Fibroblast of lung (primary cell): ENCODE results near the gene S100P.

Experiments
- EZH2 ChIP-seq: IDR thresholded peaks from 2 replicates; pipeline ENCODE4 v1.5.1; 2012; ENCODE audit warnings: low read length, control low read depth, mild to moderate bottlenecking; ENCODE audit errors: missing control alignments
- TF ChIP-seq, protein P1 (sequence below), 2 donors: IDR thresholded peaks in 1 of 2; conservative IDR thresholded peaks in 1 of 2; 1 replicate in 1 of 2; 2 replicates in 1 of 2; pipeline ENCODE4 v1.5.1; 2011 to 2012; ENCODE audit warnings: low read length in 2 of 2, control low read depth in 1 of 2, inconsistent platforms in 1 of 2, low read depth in 1 of 2, mild to moderate bottlenecking in 1 of 2

GRCh38 chr4:6740347-6740746 lies 46.7 kb downstream of the S100P start:
- TF ChIP-seq, protein P1, sequence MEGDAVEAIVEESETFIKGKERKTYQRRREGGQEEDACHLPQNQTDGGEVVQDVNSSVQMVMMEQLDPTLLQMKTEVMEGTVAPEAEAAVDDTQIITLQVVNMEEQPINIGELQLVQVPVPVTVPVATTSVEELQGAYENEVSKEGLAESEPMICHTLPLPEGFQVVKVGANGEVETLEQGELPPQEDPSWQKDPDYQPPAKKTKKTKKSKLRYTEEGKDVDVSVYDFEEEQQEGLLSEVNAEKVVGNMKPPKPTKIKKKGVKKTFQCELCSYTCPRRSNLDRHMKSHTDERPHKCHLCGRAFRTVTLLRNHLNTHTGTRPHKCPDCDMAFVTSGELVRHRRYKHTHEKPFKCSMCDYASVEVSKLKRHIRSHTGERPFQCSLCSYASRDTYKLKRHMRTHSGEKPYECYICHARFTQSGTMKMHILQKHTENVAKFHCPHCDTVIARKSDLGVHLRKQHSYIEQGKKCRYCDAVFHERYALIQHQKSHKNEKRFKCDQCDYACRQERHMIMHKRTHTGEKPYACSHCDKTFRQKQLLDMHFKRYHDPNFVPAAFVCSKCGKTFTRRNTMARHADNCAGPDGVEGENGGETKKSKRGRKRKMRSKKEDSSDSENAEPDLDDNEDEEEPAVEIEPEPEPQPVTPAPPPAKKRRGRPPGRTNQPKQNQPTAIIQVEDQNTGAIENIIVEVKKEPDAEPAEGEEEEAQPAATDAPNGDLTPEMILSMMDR (conservative IDR thresholded peaks at IDR 0.05 in 1 of 2, IDR thresholded peaks at IDR 0.05 in 1 of 2; ENCODE audit: low read depth in 1 of 2, low read length in 2 of 2) = no peak
- TF ChIP-seq EZH2 = no peak
